Stimulated activated CD4-positive, alpha-beta T cell treated with anti-CD3 and anti-CD28 coated beads, TNF-alpha, amount 100 ng/mL, for 48 hours (primary cell): ENCODE results near the gene KRTAP19-6.
"Not testable (repeated sequence)": the region's sequence is repeated elsewhere in the genome, so short reads cannot be mapped to it uniquely, and the experiment has no call there.

Experiments used
- DNase-seq, 3 donors: peaks; one replicate each; pipeline ENCODE4 v3.0.0-alpha.2; 2020; ENCODE audit warnings: low read depth in 3 of 3

Gene KRTAP19-6, protein sequence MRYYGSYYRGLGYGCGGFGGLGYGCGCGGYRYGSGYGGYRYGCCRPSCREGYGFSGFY

DNA sequence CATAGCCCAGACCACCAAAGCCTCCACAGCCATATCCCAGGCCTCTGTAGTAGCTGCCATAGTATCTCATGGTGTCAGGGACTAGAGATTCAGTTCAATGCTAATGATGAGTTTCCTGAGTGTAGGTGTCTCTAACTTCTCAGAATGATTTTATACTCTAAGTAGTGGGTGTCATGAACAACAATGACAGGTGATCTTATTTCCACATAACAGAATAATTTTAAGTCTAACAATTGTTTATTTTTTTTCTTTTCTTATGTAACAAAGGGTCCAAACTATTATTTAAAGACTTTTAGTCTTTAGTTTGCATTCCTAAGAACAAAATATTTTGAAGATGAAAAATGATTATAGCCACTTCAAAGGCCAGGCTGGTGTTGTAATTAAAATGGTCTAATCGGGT lies at the start of gene KRTAP19-6:
KRTAP19-6 (minus strand) TSS at position 101 of the 400 bp plus-strand sequence; CDS start at position 70, 31 bp downstream.
- no peak for DNase-seq

DNA sequence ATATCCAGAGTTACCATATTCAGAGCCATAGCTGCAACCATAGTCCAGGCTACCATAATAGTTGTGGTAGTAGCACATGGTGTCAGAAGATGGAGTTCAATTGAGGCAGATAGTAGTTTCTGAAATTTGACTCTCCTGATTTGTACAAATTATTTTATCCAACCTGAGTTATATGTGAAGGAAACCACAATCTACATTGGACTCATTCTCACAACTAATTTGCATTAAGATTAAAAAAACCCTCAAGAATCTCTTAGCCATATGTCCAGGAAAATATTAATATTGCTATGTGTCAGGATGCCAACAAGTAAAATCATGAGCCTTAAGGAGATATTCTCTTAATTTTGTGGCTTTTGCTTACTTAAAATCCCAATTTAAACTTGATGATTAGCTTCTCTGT lies 48.6 kb upstream of the KRTAP19-6 start, which contains the start of gene KRTAP22-2:
KRTAP22-2 (minus strand) TSS at position 101 of the 400 bp plus-strand sequence.
- DNase-seq, result no peak

GRCh38 chr21:30582870-30583269 lies 41.2 kb upstream of the KRTAP19-6 start:
- no peak for DNase-seq

DNA sequence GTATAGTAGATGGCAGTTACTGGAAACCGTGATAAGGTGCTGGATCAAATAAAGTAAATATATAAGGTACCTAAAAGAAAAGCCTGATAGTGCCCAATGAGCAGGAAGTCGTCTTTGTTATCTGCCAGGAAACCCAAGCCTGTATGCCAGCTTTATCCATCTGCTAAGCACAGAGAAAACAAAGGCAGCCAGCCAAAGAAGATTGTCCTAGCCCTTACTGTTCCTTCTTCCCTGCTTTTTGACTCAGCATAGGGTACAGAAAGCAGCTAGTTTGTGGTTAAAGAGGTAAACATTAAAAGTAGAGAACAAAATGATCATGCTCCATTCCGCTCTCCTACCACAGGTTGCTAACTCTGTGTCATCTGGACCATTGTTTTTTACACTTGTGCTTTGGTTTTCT lies 38.5 kb upstream of the KRTAP19-6 start:
- DNase-seq, result no peak

GRCh38 chr21:30579346-30579745 lies 37.7 kb upstream of the KRTAP19-6 start:
- no peak for DNase-seq

DNA sequence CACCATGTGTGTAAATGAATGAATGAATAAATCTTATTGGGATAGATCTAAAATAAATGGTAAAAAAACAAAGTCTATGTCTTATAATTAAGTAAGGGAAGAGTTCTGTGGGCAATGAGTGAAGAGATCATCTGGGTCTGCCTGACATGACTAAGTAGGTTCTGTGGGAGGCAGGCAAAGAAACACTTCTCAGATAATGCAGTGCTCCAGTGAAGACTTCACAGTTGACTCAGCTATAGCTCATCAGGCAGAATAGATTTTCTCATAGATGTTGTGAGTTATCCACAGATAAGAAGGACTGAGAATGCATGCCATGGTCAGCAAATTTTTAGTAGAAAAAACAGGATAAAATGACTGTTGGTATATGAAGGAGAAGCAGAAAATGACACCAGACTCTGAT lies 36.1 kb upstream of the KRTAP19-6 start:
- DNase-seq, result no peak

DNA sequence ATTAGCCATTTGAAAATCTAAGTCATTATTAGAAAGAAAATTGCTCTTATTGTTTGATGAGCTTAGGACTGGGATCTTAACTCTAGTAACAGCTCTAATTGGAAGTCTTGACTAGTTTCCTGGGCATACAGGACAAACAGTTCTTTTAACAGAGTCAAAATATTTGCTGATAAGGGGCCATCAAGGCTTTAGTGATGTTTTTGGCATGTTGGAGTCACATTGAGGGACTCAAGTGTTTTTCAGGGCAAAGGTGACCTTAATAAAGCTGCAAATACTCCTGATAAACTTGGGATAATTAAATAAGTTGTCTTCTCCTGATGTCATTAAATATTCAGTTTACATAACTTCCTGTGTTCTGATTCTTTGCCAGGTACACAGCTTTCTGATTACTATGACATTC lies 26.0 kb upstream of the KRTAP19-6 start:
- DNase-seq, result no peak

GRCh38 chr21:30563630-30564029 lies 22.0 kb upstream of the KRTAP19-6 start:
- no peak for DNase-seq

DNA sequence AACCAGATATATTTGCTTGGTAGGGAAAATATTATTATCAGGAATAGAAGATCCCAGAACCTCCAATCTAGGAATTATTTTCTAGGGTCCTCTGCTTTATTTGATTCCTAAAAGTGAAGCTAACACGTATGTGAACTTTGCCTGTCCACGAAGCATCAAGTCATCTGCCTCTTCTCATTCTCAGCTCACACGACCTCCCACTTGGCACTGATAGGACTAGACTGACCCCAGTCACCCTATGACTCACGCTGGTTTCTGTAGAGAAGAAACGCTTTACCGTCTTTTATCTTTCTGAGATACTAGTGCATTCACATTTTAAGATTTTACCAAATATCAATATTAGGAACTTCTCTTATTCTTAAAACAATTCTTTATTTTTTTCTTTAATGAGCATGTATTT lies 21.4 kb upstream of the KRTAP19-6 start:
- DNase-seq, result no peak

- DNase-seq, result no peak
Observed at GRCh38 chr21:30561957-30562356, 20.3 kb upstream of the KRTAP19-6 start.

- DNase-seq, result no peak
Observed at GRCh38 chr21:30561264-30561895, 19.7 kb upstream of the KRTAP19-6 start, which contains the start of gene KRTAP19-7. TSS of gene KRTAP19-7 (minus strand) at chr21:30561314. CDS start at chr21:30561289, 25 bp downstream.

GRCh38 chr21:30555095-30555494 lies 13.4 kb upstream of the KRTAP19-6 start:
- DNase-seq, result no peak

- no peak for DNase-seq
Observed at GRCh38 chr21:30552782-30553181, 11.1 kb upstream of the KRTAP19-6 start.

- DNase-seq, result no peak
Observed at GRCh38 chr21:30518876-30519275, 22.8 kb downstream of the KRTAP19-6 start.

DNA sequence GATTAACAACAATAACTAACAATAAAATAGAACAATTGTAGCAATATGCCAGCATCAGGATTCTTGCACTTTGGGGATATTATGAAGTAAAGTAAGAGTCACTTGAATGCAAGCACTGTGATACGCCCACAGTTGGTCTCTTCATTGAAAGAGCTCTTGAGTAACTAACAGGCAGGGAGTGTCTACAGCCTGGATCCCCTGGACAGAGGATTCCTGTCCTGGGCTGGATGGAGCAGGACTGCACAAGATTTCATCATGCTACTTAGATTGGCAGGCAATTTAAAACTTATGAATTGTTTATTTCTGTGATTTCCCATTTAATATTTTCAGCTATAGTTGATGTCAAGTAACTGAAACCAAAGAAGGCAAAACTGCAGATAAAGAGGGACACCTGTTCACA lies 26.0 kb downstream of the KRTAP19-6 start:
- DNase-seq, result no peak

DNA sequence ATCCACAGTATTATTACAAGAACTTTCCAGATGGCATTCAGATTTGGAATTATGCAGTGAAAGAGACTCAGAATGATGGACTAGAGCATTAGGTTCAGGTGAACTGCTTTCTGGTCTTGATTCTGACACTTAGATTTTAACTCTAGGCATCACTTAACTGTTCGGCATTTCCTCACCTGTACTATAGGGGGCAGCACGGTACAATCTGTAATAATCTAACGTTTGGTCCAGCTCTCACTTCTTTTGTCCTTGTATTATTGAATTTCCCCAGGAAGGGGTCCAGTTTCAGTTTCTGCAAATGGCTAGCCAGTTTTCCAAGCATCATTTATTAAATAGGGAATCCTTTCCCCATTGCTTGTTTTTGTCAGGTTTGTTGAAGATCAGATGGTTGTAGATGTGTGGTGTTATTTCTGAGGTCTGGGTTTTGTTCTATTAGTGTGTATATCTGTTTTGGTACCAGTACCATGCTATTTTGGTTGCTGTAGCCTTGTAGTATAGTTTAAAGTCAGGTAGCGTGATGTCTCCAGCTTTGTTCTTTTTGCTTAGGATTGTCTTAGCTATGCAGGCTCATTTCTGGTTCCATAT lies 36.0 kb downstream of the KRTAP19-6 start:
- not testable (repeated sequence) for DNase-seq

GRCh38 chr21:30502041-30502440 lies 39.6 kb downstream of the KRTAP19-6 start, which contains the start of gene KRTAP19-5:
TSS of gene KRTAP19-5 (minus strand) at chr21:30502141. CDS start at chr21:30502090, 51 bp downstream.
- DNase-seq, result no peak

- DNase-seq, result no peak
Observed at GRCh38 chr21:30497065-30497464, 44.6 kb downstream of the KRTAP19-6 start, which contains the start of gene KRTAP19-4. TSS of gene KRTAP19-4 (minus strand) at chr21:30497165. CDS start at chr21:30497110, 55 bp downstream.

DNA sequence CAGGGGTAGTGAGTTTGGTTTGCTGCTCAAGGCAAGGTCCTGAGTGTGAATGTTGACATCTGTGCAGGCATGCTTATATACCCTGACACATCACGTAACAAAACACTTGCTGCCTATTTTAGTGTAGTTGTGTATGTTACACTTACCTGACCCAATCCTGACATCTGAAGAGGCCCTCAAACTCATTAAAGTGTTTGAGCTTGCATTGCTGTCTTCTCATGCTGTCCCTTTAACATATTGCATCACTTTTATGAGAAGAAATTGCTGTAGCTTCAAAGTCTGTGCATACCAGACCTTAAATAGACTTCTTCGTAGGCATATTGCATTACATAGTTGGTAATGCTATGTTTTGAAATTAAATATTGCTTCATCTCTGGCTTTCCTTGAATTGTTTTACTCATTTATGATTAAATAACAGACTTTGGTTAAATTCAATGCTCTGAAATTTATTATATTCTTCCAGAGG lies 49.7 kb downstream of the KRTAP19-6 start, which contains the start of gene KRTAP19-3:
KRTAP19-3 (minus strand) TSS at position 51 of the 466 bp plus-strand sequence. CDS start 56 bp downstream, outside the sequence.
- DNase-seq, result no peak
